ACC112 (cell line): ENCODE results near the gene ERN1.
"Not testable (repeated sequence)": the region's sequence is repeated elsewhere in the genome, so short reads cannot be mapped to it uniquely, and the experiment has no call there.

Experiments
- H2AFZ ChIP-seq: fragments of 200-600 bp; sonication (generic); one replicate; pipeline ENCODE4 v1.6.0; 2017; ENCODE audit warnings: antibody characterized with exemption, low read length; ENCODE audit not compliant: unreplicated experiment
- H3K27ac ChIP-seq: fragments of 200-600 bp; sonication (generic); 2 replicates; pipeline ENCODE4 v1.5.1; 2014; ENCODE audit warnings: low read depth, mild to moderate bottlenecking, antibody characterized with exemption, low read length, moderate library complexity
- H3K27me3 ChIP-seq: fragments of 200-600 bp; sonication (generic); 2 replicates; pipeline ENCODE4 v1.6.1; 2014; ENCODE audit warnings: mild to moderate bottlenecking, antibody characterized with exemption, low read length, moderate library complexity, mixed read lengths; ENCODE audit not compliant: insufficient read depth
- H3K36me3 ChIP-seq: fragments of 200-600 bp; sonication (generic); 2 replicates; pipeline ENCODE4 v1.6.1; 2016; ENCODE audit warnings: mild to moderate bottlenecking, antibody characterized with exemption, low read length, moderate library complexity, mixed read lengths; ENCODE audit not compliant: insufficient read depth
- H3K4me1 ChIP-seq: fragments of 200-600 bp; sonication (generic); one replicate; pipeline ENCODE4 v1.6.1; 2016; ENCODE audit warnings: low read length, mixed read lengths; ENCODE audit not compliant: insufficient read depth, unreplicated experiment, control insufficient read depth
- H3K4me3 ChIP-seq: fragments of 200-600 bp; sonication (generic); 2 replicates; pipeline ENCODE4 v1.5.1; 2014; ENCODE audit warnings: mild to moderate bottlenecking, low read depth, low read length
- H3K79me2 ChIP-seq: fragments of 200-600 bp; sonication (generic); one replicate; pipeline ENCODE4 v1.6.0; 2016; ENCODE audit warnings: low read length; ENCODE audit not compliant: control insufficient read depth, unreplicated experiment, insufficient read depth

Gene ERN1

DNA sequence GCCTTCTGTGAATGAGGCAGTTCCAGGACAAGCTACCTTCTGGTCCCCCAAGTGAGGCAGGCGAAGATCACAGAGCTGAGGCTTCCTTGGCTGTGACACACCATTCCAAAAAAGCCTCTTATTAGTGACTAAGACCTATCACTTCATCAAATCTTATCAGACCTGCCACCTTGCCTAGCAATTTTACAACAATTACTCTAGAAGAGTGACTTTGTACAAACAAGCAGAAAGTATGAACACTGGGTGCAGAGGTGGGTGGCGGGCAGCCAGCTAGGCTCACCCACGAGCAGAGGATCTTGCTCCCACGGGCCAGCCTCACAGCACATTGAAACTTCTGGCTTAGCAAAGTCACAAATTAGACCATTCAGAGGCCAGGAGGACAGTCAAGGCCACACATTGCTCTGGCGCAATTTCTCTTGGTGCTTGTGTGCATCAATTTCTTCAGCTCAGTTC lies 107.3 kb downstream of the ERN1 start:
- H3K27me3 ChIP-seq, result no peaks in the 10 kb centered on the region
- H3K27ac ChIP-seq, result no peak overlapping the region
- no peaks in the 10 kb centered on the region for H3K79me2 ChIP-seq
- H3K4me1 ChIP-seq, result no peaks in the 10 kb centered on the region
- H3K4me3 ChIP-seq, result no peak overlapping the region
- H2AFZ ChIP-seq, result peak overlapping the region; percentile 23
- no peaks in the 10 kb centered on the region for H3K36me3 ChIP-seq

DNA sequence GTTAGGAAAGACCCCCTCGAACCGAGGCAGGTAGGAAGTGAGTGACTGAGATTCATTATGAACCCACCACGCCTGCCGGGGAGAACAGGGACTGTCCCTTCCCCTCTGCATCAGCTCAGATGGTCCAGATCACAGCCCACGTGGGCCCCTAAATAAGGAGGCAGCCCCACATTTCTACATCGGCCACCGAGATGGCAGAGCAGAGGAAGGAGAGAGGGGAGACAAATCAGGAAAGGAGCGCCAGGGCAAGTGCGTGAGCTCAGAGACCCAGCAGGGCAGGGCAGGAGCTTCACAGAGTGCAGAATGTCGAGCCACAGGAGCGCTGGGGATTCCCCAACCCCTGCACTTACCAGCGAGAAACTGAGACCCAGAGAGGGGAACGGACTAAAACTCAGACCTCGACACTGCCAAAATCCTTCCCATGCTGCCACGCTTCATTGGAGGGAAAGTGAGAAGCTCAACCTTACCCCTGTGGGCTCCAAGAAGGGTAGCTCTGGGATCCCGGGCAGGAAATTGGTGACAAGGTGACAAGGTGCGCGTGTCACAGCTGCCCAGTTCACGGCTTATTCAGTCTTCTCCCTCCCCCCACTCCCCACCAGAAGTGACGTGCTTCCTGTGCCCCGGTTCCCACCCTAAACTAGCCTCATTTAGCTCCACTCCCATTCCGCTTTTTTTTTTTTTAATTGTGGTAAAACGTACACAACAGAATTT lies 109.7 kb downstream of the ERN1 start, which contains the start of gene ICAM2:
Gene ICAM2 (minus strand): TSS at position 578 of the 711 bp plus-strand sequence. CDS start 13,942 bp downstream, outside the sequence.
- Histone ChIP-seq H3K27ac (no peak within 1 kb of the TSS), H3K27me3 (no peaks in the 10 kb centered on the region), H3K36me3 (no peaks in the 10 kb centered on the region), H3K4me1 (no peaks in the 10 kb centered on the region), H3K4me3 (peak within 1 kb of the TSS; percentile 64), H2AFZ (peak within 1 kb of the TSS; percentile 83), H3K79me2 (no peaks in the 10 kb centered on the region)

GRCh38 chr17:64019551-64019961 lies 110.4 kb downstream of the ERN1 start:
- H3K4me3 ChIP-seq, H3K27ac ChIP-seq, H3K79me2 ChIP-seq, H2AFZ ChIP-seq, H3K27me3 ChIP-seq, H3K4me1 ChIP-seq, H3K36me3 ChIP-seq: not testable (repeated sequence)

GRCh38 chr17:64017381-64017980 lies 112.5 kb downstream of the ERN1 start:
- Histone ChIP-seq H3K27ac (no peak overlapping the region), H3K4me1 (no peaks in the 10 kb centered on the region), H3K4me3 (no peak overlapping the region), H3K79me2 (no peaks in the 10 kb centered on the region), H2AFZ (no peak overlapping the region), H3K27me3 (no peaks in the 10 kb centered on the region), H3K36me3 (no peaks in the 10 kb centered on the region)

- Histone ChIP-seq H3K4me3 (no peak overlapping the region), H3K27me3 (no peaks in the 10 kb centered on the region), H3K27ac (no peak overlapping the region), H2AFZ (no peak overlapping the region), H3K36me3 (no peaks in the 10 kb centered on the region), H3K4me1 (no peaks in the 10 kb centered on the region), H3K79me2 (no peaks in the 10 kb centered on the region)
Observed at GRCh38 chr17:64016974-64017373, 113.0 kb downstream of the ERN1 start.

DNA sequence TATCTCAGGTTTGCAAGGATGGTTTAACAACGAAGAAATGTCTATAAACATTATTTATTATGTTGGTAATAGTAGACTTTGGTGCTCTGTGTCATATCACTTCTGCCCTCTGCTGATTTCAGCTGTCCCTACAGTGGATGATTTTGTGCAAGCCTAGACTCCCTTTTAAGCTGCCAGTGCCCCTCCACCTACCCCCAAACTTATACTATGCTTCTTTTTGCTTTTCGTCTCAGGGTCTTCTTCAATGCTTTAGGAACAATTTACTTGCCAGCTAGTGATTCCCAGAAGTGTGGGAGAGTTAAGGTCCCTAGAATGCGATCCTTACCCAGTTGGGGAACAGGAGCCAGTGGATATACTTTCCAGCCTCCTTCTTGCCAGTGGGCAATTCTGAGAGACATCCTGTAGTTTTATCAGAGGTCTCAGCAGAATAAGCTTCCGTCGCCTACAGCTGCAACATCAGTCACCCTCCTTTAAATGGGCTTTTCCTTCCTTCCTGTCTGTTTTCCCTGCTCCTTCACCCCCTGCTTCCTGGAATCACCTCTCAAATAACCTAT lies 113.6 kb downstream of the ERN1 start:
- H2AFZ ChIP-seq, result no peak overlapping the region
- H3K4me3 ChIP-seq, result no peak overlapping the region
- no peaks in the 10 kb centered on the region for H3K36me3 ChIP-seq
- H3K27ac ChIP-seq, result no peak overlapping the region
- H3K4me1 ChIP-seq, result no peaks in the 10 kb centered on the region
- H3K27me3 ChIP-seq, result no peaks in the 10 kb centered on the region
- no peaks in the 10 kb centered on the region for H3K79me2 ChIP-seq

- Histone ChIP-seq H3K27me3 (no peaks in the 10 kb centered on the region), H3K79me2 (no peaks in the 10 kb centered on the region), H3K4me3 (no peak overlapping the region), H2AFZ (no peak overlapping the region), H3K27ac (no peak overlapping the region), H3K4me1 (no peaks in the 10 kb centered on the region), H3K36me3 (no peaks in the 10 kb centered on the region)
Observed at GRCh38 chr17:64015447-64015846, 114.5 kb downstream of the ERN1 start.

DNA sequence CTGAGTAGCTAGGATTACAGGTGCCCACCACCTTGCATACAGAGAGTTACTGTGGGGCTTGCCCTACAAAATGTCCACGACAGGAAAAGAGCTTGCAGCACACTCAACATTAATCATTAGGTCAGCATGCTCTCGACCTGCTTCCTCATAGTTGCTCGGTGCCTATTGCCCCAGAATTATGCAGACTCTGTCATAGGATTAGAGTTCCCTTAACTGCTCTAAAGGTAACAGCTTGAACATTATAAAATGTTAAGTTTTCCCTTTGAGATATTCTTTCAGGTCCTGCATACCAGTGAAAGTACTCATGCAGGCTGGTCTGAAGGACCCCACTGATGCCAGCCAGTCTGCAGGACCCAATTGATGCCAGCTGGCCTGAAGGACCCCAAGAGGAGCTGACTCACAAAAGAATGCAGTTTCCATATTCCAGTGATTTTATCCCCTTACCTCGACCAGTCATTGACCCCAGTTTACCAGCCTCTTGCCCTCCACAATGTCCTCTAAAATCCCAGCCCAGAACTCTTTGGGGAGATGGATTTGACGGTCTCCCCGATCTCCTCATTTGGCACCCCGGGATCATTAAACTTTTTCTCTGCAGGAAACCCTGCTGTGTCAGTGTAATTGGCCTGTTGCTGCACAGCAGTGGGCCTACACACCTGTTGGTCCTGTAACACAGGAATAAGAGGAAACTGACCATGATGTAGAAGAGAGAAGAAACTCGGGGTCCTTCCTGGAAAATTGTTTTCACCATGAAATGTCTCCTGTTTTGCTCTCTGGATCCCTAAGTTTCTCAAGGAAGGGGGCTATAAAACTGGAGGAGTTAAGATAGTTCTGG lies 120.2 kb downstream of the ERN1 start:
- Histone ChIP-seq H2AFZ (peak overlapping the region; percentile 3), H3K27me3 (no peaks in the 10 kb centered on the region), H3K79me2 (no peaks in the 10 kb centered on the region), H3K4me1 (peaks cover 49% of the 10 kb centered on the region), H3K27ac (peak overlapping the region; percentile 48), H3K36me3 (no peaks in the 10 kb centered on the region), H3K4me3 (no peak overlapping the region)

DNA sequence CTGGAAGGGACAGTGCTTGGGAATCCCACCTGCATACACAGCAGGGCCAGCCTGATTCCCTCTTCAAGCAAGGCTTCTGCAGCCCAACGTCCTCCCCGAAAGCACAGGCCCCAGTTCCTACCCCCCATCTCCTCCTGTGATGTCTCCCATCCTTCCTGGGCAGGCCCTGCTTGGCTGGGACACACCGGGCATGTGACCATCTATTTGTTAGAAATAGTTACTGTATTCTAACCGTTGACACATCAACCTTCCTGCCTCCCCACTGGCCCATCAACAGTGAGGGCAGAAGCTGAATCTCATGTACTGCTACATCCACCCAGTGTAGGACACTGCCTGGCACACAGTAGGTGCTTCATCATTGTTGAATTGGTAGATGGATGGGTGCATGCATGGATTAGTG lies 121.1 kb downstream of the ERN1 start:
- Histone ChIP-seq H3K36me3 (no peaks in the 10 kb centered on the region), H3K27ac (peak overlapping the region; percentile 38; the same call in 1 of the 2 replicates), H3K4me3 (no peak overlapping the region), H3K4me1 (peaks cover 49% of the 10 kb centered on the region), H2AFZ (no peak overlapping the region), H3K79me2 (no peaks in the 10 kb centered on the region), H3K27me3 (no peaks in the 10 kb centered on the region)

- Histone ChIP-seq H3K4me1 (peaks cover 49% of the 10 kb centered on the region), H3K4me3 (no peak overlapping the region), H3K27ac (peak overlapping the region; percentile 38; the same call in 1 of the 2 replicates), H3K79me2 (no peaks in the 10 kb centered on the region), H3K36me3 (no peaks in the 10 kb centered on the region), H3K27me3 (no peaks in the 10 kb centered on the region), H2AFZ (peak overlapping the region; percentile 85)
Observed at GRCh38 chr17:64008346-64008745, 121.6 kb downstream of the ERN1 start.
